Activated effector memory CD4-positive, alpha-beta T cell treated with anti-CD3 and anti-CD28 coated beads, Interleukin-2, amount 50 U/mL, for 16 hours (primary cell): ENCODE measurements around the gene LLGL2.

Experiments
- DNase-seq: peaks from one replicate; pipeline ENCODE4 v3.0.0-alpha.2; 2020

The LLGL2 gene

GRCh38 chr17:75619506-75620431, 94.3 kb downstream of the LLGL2 start:
- no peak for DNase-seq

- DNase-seq, result no peak
Measured at GRCh38 chr17:75621489-75621888, 96.0 kb downstream of the LLGL2 start.

GRCh38 chr17:75622076-75622475, 96.6 kb downstream of the LLGL2 start:
- no peak for DNase-seq

GRCh38 chr17:75622771-75623273, 97.3 kb downstream of the LLGL2 start:
- DNase-seq, result no peak

GRCh38 chr17:75623386-75623785, 97.9 kb downstream of the LLGL2 start:
- DNase-seq, result no peak

GRCh38 chr17:75624021-75624420, 98.5 kb downstream of the LLGL2 start:
- no peak for DNase-seq
